Type B pancreatic cell (in vitro differentiated cells): ENCODE data around the gene HLA-F. TPM values are rescaled to one million over a fixed set of nuclear protein-coding genes. Genes with fewer than 3 reads are reported as not detected.

Experiments used
- DNase-seq: peaks from one replicate; pipeline ENCODE4 v3.0.0; 2021; ENCODE audit warnings: mixed read lengths; ENCODE audit not compliant: unreplicated experiment; ENCODE audit errors: extremely low spot score
- H3K27ac Mint-ChIP-seq: 2 replicates; pipeline ENCODE4 v1.8.0; 2021; ENCODE audit warnings: mild to moderate bottlenecking, mixed read lengths
- H3K27me3 Mint-ChIP-seq: 2 replicates; pipeline ENCODE4 v1.8.0; 2021; ENCODE audit warnings: mixed read lengths
- H3K36me3 Mint-ChIP-seq: 2 replicates; pipeline ENCODE4 v1.8.0; 2021; ENCODE audit warnings: mixed read lengths
- H3K4me1 Mint-ChIP-seq: one replicate; pipeline ENCODE4 v1.8.0; 2021; ENCODE audit warnings: mixed read lengths; ENCODE audit not compliant: unreplicated experiment
- H3K4me3 Mint-ChIP-seq: 2 replicates; pipeline ENCODE4 v1.8.0; 2021; ENCODE audit warnings: mild to moderate bottlenecking, mixed read lengths
- H3K9me3 Mint-ChIP-seq: 2 replicates; pipeline ENCODE4 v1.8.0; 2021; ENCODE audit warnings: mixed read lengths
- CTCF ChIP-seq: fragments of 200-600 bp; sonication (generic); conservative IDR thresholded peaks from 2 replicates; pipeline ENCODE4 v1.5.0; 2021; ENCODE audit warnings: antibody characterized with exemption, mild to moderate bottlenecking
- total RNA-seq: library from RNA; stranded (reverse); gene quantifications from 2 replicates; pipeline ENCODE4 v1.2.1, GENCODE V29; 2021; ENCODE audit warnings: low replicate concordance

HLA-F gene
- total RNA-seq, 1 donor from 2014 or later, result 2.8 TPM

- no peaks in the 10 kb centered on the region for H3K36me3 Mint-ChIP-seq
- peaks cover 74% of the 10 kb centered on the region for H3K27me3 Mint-ChIP-seq
- no peak overlapping the region for H3K4me3 Mint-ChIP-seq
- DNase-seq, result no peak
- no peak overlapping the region for H3K27ac Mint-ChIP-seq
- no peaks in the 10 kb centered on the region for H3K9me3 Mint-ChIP-seq
- no peaks in the 10 kb centered on the region for H3K4me1 Mint-ChIP-seq
- TF ChIP-seq CTCF, result no peak
Measured at GRCh38 chr6:29742127-29742526, 18.9 kb downstream of the HLA-F start.

GRCh38 chr6:29743025-29743424 is 19.8 kb downstream of the HLA-F start:
- Mint-ChIP-seq H3K4me3 (no peak overlapping the region), H3K4me1 (no peaks in the 10 kb centered on the region), H3K9me3 (no peaks in the 10 kb centered on the region), H3K27me3 (peaks cover 79% of the 10 kb centered on the region), H3K36me3 (no peaks in the 10 kb centered on the region), H3K27ac (no peak overlapping the region)
- no peak for TF ChIP-seq CTCF
- no peak for DNase-seq

GRCh38 chr6:29743568-29743967 is 20.3 kb downstream of the HLA-F start:
- peaks cover 82% of the 10 kb centered on the region for H3K27me3 Mint-ChIP-seq
- H3K4me1 Mint-ChIP-seq, result no peaks in the 10 kb centered on the region
- H3K27ac Mint-ChIP-seq, result no peak overlapping the region
- no peaks in the 10 kb centered on the region for H3K36me3 Mint-ChIP-seq
- no peak overlapping the region for H3K4me3 Mint-ChIP-seq
- no peak for TF ChIP-seq CTCF
- no peaks in the 10 kb centered on the region for H3K9me3 Mint-ChIP-seq
- DNase-seq, result no peak

- TF ChIP-seq CTCF, result no peak
- H3K36me3 Mint-ChIP-seq, result no peaks in the 10 kb centered on the region
- no peaks in the 10 kb centered on the region for H3K4me1 Mint-ChIP-seq
- H3K27me3 Mint-ChIP-seq, result peaks cover 82% of the 10 kb centered on the region
- H3K4me3 Mint-ChIP-seq, result no peak overlapping the region
- no peak overlapping the region for H3K27ac Mint-ChIP-seq
- no peak for DNase-seq
- no peaks in the 10 kb centered on the region for H3K9me3 Mint-ChIP-seq
Measured at GRCh38 chr6:29744131-29744530, 20.9 kb downstream of the HLA-F start.

GRCh38 chr6:29744621-29745020 is 21.4 kb downstream of the HLA-F start:
- TF ChIP-seq CTCF, result no peak
- Mint-ChIP-seq H3K4me3 (no peak overlapping the region), H3K36me3 (no peaks in the 10 kb centered on the region), H3K27ac (no peak overlapping the region), H3K9me3 (no peaks in the 10 kb centered on the region), H3K4me1 (peaks cover 4% of the 10 kb centered on the region), H3K27me3 (peaks cover 82% of the 10 kb centered on the region)
- no peak for DNase-seq

GRCh38 chr6:29745386-29745785 is 22.2 kb downstream of the HLA-F start:
- no peak overlapping the region for H3K27ac Mint-ChIP-seq
- no peak overlapping the region for H3K4me3 Mint-ChIP-seq
- DNase-seq, result no peak
- no peaks in the 10 kb centered on the region for H3K36me3 Mint-ChIP-seq
- peaks cover 8% of the 10 kb centered on the region for H3K4me1 Mint-ChIP-seq
- peaks cover 83% of the 10 kb centered on the region for H3K27me3 Mint-ChIP-seq
- H3K9me3 Mint-ChIP-seq, result no peaks in the 10 kb centered on the region
- no peak for TF ChIP-seq CTCF
